Hematopoietic multipotent progenitor cell treated with erythropoietin and hydrocortisone succinate and interleukin-3 and kit ligand, for 4 days (in vitro differentiated cells): ENCODE results near the gene DHX30.
A peak's percentile ranks its signal among the peaks of the same experiment; 100 is the strongest.

Source experiments
- DNase-seq: peaks from one replicate; pipeline ENCODE4 v3.0.0-alpha.2; 2015

DHX30 gene

GRCh38 chr3:47817609-47818008, 14.7 kb downstream of the DHX30 start:
- no peak for DNase-seq

DNA sequence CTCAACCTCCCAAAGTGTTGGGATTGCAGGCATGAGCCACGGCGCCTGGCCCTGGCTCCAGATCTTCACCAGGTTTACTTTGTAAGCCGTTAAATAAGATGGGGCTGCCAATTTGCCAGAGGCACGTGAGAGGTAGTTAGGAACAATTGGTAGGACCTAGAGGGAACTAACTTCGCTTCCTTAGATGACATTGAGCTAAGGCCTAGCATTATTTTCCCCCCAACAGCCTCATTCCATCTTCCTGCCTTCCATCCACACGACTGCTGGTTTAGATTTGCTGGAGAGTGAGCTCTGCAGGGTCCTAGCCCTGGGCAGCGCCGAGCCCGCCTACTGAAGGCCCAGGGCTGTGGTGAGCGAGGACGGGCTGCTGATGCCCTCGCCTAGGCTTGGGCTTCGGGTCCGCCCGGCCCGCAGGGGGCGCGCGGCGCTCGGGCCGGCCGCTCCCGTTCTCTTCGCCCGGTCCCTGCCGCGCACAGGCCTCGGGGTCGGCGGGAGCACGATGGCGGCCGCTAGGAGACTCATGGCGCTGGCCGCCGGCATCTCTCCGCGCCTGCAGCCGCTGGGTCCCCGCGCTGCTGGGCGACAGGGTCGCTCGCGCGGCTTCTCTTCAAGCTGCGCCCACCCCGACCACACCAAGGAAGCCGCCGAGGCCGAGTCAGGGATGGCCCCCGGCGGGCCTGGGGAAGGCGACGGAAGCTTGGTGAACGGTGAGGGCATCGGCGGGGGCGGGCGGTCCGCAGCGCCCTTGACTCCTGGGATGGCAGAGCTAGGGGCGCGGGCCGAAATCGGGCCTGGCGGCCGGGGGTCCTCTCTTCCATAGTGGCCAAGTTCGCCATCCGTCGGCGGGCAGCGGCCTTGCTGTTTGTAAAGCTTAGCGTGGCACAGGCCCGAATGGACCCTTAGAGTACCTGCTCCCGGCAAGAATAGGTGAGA, 21.9 kb downstream of the DHX30 start:
- peak; percentile 93 for DNase-seq

- peak; percentile 29 for DNase-seq
These were observed 22.7 kb downstream of the DHX30 start for GRCh38 chr3:47825590-47825989.

DNA sequence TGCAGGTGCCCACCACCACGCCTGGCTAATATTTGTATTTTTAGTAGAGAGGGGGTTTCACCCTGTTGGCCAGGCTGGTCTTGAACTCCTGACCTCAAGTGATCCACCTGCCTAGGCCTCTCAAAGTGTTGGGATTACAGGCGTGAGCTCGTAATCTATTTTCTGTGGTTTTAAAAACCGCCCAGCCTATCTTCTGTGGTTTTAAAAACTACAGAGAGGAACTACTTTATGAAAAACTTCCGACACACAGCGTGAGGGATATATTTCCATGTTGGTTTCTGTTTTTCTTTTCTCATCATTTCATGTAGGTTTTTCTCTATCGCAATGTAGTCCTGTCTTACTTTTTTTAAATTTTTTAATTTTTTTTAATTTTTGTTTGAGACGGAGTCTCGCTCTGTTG, 26.5 kb downstream of the DHX30 start:
- DNase-seq: peak; percentile 80

DNA sequence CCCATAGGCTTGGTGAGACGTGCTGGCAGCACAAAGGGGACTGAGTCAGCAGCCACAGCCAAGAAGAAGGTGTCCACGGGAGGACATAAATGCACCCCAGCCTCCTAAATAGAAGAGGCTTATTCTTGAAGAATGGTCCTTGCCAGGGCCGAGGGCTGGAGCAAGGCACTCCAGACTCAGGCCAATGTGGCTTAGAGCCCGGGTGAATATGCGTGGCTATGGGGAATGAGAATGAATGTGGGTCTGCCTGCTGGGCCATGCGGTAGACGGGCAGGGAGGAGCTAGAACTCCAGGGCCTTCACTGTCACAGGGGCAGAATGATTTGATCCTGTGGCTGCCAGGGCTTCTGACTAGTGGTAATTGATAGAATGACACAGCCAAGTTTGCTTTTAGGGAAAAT, 34.0 kb downstream of the DHX30 start:
- no peak for DNase-seq

GRCh38 chr3:47838503-47838902, 35.6 kb downstream of the DHX30 start:
- no peak for DNase-seq

- no peak for DNase-seq
These were observed 38.9 kb downstream of the DHX30 start for GRCh38 chr3:47841786-47842349.

DNA sequence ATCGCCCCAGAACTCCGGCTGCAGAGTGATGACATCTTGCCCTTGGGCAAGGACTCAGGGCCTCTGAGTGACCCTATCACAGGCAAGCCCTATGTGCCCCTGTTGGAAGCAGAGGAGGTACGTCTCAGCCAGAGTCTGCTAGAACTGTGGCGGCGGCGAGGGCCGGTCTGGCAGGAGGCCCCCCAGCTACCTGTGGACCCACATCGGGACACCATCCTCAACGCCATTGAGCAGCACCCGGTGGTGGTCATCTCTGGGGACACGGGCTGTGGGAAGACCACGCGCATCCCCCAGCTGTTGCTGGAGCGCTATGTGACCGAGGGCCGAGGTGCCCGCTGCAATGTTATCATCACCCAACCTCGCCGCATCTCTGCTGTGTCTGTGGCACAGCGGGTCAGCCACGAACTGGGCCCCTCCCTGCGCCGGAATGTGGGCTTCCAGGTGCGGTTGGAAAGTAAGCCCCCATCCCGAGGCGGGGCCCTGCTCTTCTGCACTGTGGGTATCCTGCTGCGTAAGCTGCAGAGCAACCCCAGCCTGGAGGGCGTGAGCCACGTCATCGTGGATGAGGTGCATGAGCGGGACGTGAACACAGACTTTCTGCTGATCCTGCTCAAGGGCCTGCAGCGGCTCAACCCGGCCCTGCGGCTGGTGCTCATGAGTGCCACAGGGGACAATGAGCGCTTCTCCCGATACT, 43.4 kb downstream of the DHX30 start:
- DNase-seq: no peak

- DNase-seq: no peak
These were observed 43.9 kb downstream of the DHX30 start for GRCh38 chr3:47846880-47847248.

GRCh38 chr3:47847260-47847659, 44.3 kb downstream of the DHX30 start:
- DNase-seq: no peak

DNA sequence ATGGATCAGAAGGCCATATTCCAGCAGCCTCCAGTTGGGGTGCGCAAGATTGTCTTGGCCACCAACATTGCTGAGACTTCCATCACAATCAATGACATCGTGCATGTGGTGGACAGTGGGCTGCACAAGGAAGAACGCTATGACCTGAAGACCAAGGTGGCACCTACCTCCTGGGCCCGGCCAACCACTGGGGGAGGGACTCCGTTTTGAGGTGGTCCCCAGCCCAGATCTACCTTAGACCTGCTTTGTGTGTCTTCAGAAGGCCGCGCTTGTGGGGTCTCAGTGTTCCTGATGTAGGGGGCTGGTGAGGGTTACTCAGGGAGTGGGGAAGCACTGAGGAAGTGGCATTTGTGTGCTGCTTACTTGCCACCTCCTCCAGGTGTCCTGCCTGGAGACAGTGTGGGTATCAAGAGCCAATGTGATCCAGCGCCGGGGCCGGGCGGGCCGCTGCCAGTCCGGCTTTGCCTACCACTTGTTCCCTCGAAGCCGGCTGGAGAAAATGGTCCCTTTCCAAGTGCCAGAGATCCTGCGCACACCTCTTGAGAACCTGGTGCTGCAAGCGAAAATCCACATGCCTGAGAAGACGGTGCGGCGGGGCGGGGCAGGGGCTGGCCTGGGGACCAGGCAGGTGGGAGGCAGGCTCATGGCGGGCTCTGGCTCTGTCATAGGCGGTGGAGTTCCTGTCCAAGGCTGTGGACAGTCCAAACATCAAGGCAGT, 45.0 kb downstream of the DHX30 start:
- no peak for DNase-seq

GRCh38 chr3:47848599-47849117, 45.7 kb downstream of the DHX30 start:
- DNase-seq: no peak

- DNase-seq: no peak
These were observed 46.3 kb downstream of the DHX30 start for GRCh38 chr3:47849186-47849698.

DNA sequence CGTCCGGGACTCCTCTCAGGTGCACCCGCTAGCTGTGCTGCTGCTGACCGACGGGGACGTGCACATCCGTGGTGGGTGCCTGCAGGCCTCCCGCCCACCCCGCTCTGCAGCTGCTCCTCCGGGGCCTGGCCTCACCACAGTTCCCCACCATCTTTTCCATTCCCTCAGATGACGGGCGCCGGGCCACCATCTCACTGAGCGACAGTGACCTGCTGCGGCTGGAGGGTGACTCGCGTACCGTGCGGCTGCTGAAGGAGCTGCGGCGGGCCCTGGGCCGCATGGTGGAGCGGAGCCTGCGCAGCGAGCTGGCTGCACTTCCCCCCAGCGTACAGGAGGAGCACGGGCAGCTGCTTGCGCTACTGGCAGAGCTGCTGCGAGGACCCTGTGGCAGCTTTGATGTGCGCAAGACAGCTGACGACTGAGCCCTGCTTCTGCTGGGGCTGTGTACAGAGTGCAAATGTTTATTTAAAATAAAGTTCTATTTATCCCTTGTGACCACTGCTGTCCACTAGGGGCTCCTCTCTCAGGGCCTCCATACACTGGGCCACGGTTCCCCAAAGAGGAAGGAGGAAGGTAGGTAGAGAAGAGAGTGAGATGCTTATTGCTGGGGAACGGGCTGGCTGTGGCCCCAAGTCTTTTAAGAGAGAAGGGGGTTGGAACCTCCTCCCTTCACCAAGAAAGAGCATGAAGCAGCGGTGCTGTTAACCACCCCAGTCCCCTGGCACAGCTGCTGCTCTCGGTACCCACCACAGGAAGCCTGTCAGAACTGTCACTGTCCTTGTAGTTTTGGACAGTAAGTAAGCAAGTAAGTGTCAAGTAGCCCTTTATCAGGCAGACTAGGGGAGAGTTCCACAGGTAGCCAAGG, 47.0 kb downstream of the DHX30 start:
- DNase-seq: peak; percentile 72

GRCh38 chr3:47850564-47851410, 47.8 kb downstream of the DHX30 start:
- no peak for DNase-seq

GRCh38 chr3:47851888-47852603, 49.1 kb downstream of the DHX30 start:
- DNase-seq: no peak

DNA sequence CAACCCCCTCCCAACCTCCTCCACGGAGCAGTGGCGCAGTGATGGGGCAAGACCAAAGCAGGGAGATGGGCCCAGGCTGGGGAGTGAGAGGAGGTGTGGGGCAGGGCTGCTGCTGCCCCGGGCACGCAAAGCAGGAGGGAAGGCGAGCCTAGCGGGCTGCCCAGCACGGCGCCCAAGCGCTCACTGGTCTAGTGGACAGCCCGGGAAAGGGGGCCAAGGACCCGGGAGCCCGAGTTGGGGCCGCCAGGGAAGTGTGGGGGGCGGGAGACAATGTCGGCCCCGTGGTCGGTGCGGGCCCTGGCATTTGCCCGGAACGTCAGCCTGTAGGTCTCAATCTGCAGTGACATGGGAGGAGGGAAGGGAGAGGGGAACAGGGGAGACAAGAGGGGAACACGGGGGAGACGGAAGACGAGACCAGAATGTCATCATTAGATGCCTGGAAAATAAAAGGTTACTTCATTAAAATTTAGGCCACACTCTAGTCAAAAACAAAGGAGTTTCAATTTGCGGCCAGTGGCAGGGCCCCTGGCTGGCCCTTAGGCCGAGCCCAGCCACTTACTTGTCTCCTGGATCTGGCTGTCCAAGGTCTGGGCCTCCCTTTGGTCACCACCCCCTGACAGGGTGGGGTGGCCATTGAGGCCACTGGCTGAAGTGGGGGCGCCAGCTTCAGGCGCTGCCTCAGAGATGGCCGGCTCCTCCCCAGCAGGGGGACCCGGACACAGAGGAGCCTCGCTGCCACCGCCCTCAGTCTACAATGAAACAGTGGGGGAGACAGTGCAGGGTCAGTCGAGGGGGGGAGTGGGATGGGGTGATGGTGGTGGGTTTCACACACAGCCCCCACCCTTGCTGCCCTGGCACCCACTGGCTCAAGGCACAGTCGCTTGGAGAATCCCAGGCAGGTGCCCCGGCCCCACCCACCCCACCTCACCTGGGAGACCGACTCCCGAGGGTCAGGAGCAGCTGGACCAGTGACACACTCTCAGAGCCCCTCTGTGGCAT, 50.0 kb downstream of the DHX30 start:
- DNase-seq: no peak

DNA sequence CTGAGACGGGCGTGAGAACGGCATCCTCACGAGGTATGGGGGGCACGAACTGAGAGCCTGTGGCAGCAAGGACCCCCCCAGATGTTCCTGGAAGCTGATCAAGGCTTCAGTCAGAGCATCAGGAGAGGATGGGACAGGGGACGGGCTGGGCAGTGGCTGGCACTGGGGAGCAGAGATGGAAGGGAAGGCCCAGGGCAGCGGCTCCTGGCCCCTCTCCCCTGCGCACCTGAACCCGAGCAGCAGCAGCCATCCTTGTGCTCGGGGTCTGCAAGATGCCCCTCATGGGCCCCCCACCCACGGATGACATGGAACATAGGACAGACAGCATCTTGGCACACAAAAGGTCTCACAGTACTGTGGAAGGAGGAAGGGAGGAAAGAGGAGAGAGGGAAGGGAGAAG, 51.3 kb downstream of the DHX30 start:
- DNase-seq: no peak
